ENCODE measurements around the gene GCLC. TPM values are rescaled to one million over a fixed set of nuclear protein-coding genes. Genes with fewer than 3 reads are reported as not detected.

The GCLC gene
- total and polyA plus RNA-seq, 2 experiments from 2014 or later, result 16.9 to 40.3 TPM

GRCh38 chr6:53532061-53532797 is 12.7 kb downstream of the GCLC start:
- Histone ChIP-seq H3K4me2 (0 out of 2 replicates have a peak overlapping the region, but pooled peaks have one; percentile 53), H3K79me2 (replicated peaks; ENCODE audit: insufficient read depth) (peaks cover 100% of the 10 kb centered on the region), H3K4me3 (no peak overlapping the region), H4K20me1 (replicated peaks; ENCODE audit: insufficient read depth) (peaks cover 3% of the 10 kb centered on the region; the same call in 1 of the 2 replicates), H3K36me3 (ENCODE audit: insufficient read depth) (no peaks in the 10 kb centered on the region), H3F3A (replicated peaks; ENCODE audit: low read depth) (no peaks in the 10 kb centered on the region), H3K27ac (ENCODE audit: low read depth) (peak overlapping the region; percentile 83), H3K27me3 (ENCODE audit: insufficient read depth) (no peaks in the 10 kb centered on the region), H3K9me2 (ENCODE audit: insufficient read depth) (no peaks in the 10 kb centered on the region), H3K4me1 (ENCODE audit: insufficient read depth) (peaks cover 74% of the 10 kb centered on the region), H2AFZ (no peak overlapping the region)
- TF ChIP-seq EZH2phosphoT487 (IDR thresholded peaks at IDR 0.05; ENCODE audit: unreplicated experiment) (no peak), STAT1 (IDR thresholded peaks at IDR 0.05; ENCODE audit: unreplicated experiment) (no peak), POLR2AphosphoS5 (IDR thresholded peaks at IDR 0.05; ENCODE audit: low read depth) (no peak), NANOG (IDR thresholded peaks at IDR 0.05; ENCODE audit: borderline replicate concordance) (no peak), CREB1 (CRISPR knock-in tag; IDR thresholded peaks at IDR 0.05; ENCODE audit: low read depth) (no peak), CTCF (conservative IDR thresholded peaks at IDR 0.05; ENCODE audit: low read depth in 2 of 2) (no peak), EZH2 (IDR thresholded peaks at IDR 0.05; ENCODE audit: low read depth, unreplicated experiment) (no peak), JUNB (IDR thresholded peaks at IDR 0.05; ENCODE audit: unreplicated experiment) (no peak)
- TF ChIP-seq, protein P1, sequence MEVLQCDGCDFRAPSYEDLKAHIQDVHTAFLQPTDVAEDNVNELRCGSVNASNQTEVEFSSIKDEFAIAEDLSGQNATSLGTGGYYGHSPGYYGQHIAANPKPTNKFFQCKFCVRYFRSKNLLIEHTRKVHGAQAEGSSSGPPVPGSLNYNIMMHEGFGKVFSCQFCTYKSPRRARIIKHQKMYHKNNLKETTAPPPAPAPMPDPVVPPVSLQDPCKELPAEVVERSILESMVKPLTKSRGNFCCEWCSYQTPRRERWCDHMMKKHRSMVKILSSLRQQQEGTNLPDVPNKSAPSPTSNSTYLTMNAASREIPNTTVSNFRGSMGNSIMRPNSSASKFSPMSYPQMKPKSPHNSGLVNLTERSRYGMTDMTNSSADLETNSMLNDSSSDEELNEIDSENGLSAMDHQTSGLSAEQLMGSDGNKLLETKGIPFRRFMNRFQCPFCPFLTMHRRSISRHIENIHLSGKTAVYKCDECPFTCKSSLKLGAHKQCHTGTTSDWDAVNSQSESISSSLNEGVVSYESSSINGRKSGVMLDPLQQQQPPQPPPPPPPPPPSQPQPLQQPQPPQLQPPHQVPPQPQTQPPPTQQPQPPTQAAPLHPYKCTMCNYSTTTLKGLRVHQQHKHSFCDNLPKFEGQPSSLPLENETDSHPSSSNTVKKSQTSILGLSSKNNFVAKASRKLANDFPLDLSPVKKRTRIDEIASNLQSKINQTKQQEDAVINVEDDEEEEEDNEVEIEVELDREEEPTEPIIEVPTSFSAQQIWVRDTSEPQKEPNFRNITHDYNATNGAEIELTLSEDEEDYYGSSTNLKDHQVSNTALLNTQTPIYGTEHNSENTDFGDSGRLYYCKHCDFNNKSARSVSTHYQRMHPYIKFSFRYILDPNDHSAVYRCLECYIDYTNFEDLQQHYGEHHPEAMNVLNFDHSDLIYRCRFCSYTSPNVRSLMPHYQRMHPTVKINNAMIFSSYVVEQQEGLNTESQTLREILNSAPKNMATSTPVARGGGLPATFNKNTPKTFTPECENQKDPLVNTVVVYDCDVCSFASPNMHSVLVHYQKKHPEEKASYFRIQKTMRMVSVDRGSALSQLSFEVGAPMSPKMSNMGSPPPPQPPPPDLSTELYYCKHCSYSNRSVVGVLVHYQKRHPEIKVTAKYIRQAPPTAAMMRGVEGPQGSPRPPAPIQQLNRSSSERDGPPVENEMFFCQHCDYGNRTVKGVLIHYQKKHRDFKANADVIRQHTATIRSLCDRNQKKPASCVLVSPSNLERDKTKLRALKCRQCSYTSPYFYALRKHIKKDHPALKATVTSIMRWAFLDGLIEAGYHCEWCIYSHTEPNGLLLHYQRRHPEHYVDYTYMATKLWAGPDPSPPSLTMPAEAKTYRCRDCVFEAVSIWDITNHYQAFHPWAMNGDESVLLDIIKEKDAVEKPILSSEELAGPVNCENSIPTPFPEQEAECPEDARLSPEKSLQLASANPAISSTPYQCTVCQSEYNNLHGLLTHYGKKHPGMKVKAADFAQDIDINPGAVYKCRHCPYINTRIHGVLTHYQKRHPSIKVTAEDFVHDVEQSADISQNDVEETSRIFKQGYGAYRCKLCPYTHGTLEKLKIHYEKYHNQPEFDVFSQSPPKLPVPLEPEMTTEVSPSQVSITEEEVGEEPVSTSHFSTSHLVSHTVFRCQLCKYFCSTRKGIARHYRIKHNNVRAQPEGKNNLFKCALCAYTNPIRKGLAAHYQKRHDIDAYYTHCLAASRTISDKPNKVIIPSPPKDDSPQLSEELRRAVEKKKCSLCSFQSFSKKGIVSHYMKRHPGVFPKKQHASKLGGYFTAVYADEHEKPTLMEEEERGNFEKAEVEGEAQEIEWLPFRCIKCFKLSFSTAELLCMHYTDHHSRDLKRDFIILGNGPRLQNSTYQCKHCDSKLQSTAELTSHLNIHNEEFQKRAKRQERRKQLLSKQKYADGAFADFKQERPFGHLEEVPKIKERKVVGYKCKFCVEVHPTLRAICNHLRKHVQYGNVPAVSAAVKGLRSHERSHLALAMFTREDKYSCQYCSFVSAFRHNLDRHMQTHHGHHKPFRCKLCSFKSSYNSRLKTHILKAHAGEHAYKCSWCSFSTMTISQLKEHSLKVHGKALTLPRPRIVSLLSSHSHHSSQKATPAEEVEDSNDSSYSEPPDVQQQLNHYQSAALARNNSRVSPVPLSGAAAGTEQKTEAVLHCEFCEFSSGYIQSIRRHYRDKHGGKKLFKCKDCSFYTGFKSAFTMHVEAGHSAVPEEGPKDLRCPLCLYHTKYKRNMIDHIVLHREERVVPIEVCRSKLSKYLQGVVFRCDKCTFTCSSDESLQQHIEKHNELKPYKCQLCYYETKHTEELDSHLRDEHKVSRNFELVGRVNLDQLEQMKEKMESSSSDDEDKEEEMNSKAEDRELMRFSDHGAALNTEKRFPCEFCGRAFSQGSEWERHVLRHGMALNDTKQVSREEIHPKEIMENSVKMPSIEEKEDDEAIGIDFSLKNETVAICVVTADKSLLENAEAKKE (CRISPR knock-in tag; IDR thresholded peaks at IDR 0.05), result no peak
- TF ChIP-seq, protein P2, sequence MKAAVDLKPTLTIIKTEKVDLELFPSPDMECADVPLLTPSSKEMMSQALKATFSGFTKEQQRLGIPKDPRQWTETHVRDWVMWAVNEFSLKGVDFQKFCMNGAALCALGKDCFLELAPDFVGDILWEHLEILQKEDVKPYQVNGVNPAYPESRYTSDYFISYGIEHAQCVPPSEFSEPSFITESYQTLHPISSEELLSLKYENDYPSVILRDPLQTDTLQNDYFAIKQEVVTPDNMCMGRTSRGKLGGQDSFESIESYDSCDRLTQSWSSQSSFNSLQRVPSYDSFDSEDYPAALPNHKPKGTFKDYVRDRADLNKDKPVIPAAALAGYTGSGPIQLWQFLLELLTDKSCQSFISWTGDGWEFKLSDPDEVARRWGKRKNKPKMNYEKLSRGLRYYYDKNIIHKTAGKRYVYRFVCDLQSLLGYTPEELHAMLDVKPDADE (IDR thresholded peaks at IDR 0.05), result no peak
- TF ChIP-seq, protein P3, sequence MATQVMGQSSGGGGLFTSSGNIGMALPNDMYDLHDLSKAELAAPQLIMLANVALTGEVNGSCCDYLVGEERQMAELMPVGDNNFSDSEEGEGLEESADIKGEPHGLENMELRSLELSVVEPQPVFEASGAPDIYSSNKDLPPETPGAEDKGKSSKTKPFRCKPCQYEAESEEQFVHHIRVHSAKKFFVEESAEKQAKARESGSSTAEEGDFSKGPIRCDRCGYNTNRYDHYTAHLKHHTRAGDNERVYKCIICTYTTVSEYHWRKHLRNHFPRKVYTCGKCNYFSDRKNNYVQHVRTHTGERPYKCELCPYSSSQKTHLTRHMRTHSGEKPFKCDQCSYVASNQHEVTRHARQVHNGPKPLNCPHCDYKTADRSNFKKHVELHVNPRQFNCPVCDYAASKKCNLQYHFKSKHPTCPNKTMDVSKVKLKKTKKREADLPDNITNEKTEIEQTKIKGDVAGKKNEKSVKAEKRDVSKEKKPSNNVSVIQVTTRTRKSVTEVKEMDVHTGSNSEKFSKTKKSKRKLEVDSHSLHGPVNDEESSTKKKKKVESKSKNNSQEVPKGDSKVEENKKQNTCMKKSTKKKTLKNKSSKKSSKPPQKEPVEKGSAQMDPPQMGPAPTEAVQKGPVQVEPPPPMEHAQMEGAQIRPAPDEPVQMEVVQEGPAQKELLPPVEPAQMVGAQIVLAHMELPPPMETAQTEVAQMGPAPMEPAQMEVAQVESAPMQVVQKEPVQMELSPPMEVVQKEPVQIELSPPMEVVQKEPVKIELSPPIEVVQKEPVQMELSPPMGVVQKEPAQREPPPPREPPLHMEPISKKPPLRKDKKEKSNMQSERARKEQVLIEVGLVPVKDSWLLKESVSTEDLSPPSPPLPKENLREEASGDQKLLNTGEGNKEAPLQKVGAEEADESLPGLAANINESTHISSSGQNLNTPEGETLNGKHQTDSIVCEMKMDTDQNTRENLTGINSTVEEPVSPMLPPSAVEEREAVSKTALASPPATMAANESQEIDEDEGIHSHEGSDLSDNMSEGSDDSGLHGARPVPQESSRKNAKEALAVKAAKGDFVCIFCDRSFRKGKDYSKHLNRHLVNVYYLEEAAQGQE (IDR thresholded peaks at IDR 0.05; ENCODE audit: unreplicated experiment), result no peak
- ATAC-seq, result no peak
- H3K27ac Mint-ChIP-seq, result peak overlapping the region; percentile 80
- peak overlapping the region; percentile 7; the same call in 1 of the 3 replicates for H3K4me3 Mint-ChIP-seq
- peaks cover 5% of the 10 kb centered on the region for H3K27me3 Mint-ChIP-seq (ENCODE audit: insufficient read depth, low read depth, poor library complexity)
- peaks cover 10% of the 10 kb centered on the region; the same call in 1 of the 3 replicates for H3K36me3 Mint-ChIP-seq (ENCODE audit: low read depth)
- peaks cover 72% of the 10 kb centered on the region for H3K4me1 Mint-ChIP-seq
- DNase-seq (ENCODE audit: low spot score), result no peak
- no peaks in the 10 kb centered on the region for H3K9me3 Mint-ChIP-seq
